Ovary (tissue), 9 donors: ENCODE measurements around the gene ELOVL5. TPM values are rescaled to one million over a fixed set of nuclear protein-coding genes. Genes with fewer than 3 reads are reported as not detected.
"Not testable (repeated sequence)": the region's sequence is repeated elsewhere in the genome, so short reads cannot be mapped to it uniquely, and the experiment has no call there.

Experiments used
- DNase-seq, 5 donors: peaks; one replicate each; pipeline ENCODE4 v3.0.0-alpha.2; 2019 to 2020
- H3K27ac ChIP-seq, 2 donors: fragments of 200-600 bp; one replicate each; pipeline versions ENCODE4 v1.5.1 to v1.8.0; 2019 to 2022
- H3K27me3 ChIP-seq: fragments of 200-600 bp; one replicate; pipeline ENCODE4 v1.8.0; 2022
- H3K36me3 ChIP-seq: fragments of 200-600 bp; sonication (generic); one replicate; pipeline ENCODE4 v1.5.1; 2019
- H3K4me1 ChIP-seq: one replicate; pipeline ENCODE4 v1.8.1; 2013; ENCODE audit warnings: mild to moderate bottlenecking, moderate library complexity; ENCODE audit not compliant: insufficient read depth
- H3K4me3 ChIP-seq: fragments of 200-600 bp; sonication (generic); one replicate; pipeline ENCODE4 v1.5.1; 2017
- H3K9me3 ChIP-seq, 2 donors: fragments of 200-600 bp in 1 of 2; sonication (generic) in 1 of 2; one replicate each; pipeline versions ENCODE4 v1.5.1 to v1.8.1; 2013 to 2019; ENCODE audit warnings: mild to moderate bottlenecking in 1 of 2, moderate library complexity in 1 of 2
- EP300 ChIP-seq: sonication (generic); formaldehyde crosslinking; IDR thresholded peaks from one replicate; pipeline ENCODE4 v1.6.1; 2017; ENCODE audit warnings: antibody characterized with exemption
- POLR2A ChIP-seq: fragments of 450-650 bp; IDR thresholded peaks from one replicate; pipeline ENCODE4 v1.6.1; 2017; ENCODE audit warnings: antibody characterized with exemption, mild to moderate bottlenecking, moderate library complexity
- WGBS, 3 donors: extraction: QIAGEN DNeasy Blood & Tissue Kit in 1 of 3; methylation state at CpG; one replicate each; pipeline versions ENCODE4 v1.1.5 to v1.1.7; 2013 to 2017; 5-methylcytosine and 5-hydroxymethylcytosine counted together
- intact Hi-C, 4 donors: fragments of 100-400 bp; cut with DNase I; formaldehyde crosslinking; loops; one replicate each; pipeline versions ENCODE4 v1.11.0 to v1.15.1; 2022 to 2023
- polyA plus RNA-seq, 2 donors: library from polyadenylated mRNA; stranded (reverse); fragments of 200-250 nt in 1 of 2; fragments of 350-450 nt in 1 of 2; fragmentation: Illumina TruSeq in 1 of 2; extraction: RNeasy Lipid Tissue Mini Kit (QIAGEN cat#74804) in 1 of 2; gene quantifications; one replicate each; pipeline ENCODE4 v1.2.3, GENCODE V29; 2013 to 2014
- total RNA-seq, 7 donors: library from RNA; depleted of rRNA in 2 of 7; stranded (reverse); fragments of >200 nt in 2 of 7; fragmentation: NEBNext Ultra II Directional in 3 of 7; extraction: Animal tissue kit (Norgen Biotek cat#: 25700) in 3 of 7; gene quantifications; one replicate each; pipeline versions ENCODE4 v1.1.0 to v1.2.4, GENCODE V29; 2016 to 2023
- TF ChIP-seq, protein P1 (sequence below), 3 donors: fragments of 450-650 bp in 2 of 3; fragments of 200-600 bp in 1 of 3; IDR thresholded peaks; one replicate each; pipeline versions ENCODE4 v1.5.1 to v1.8.0; 2016 to 2022; ENCODE audit warnings: antibody characterized with exemption in 3 of 3, mild to moderate bottlenecking in 1 of 3
- donor health status: DM: no; HTN: no; CAD: no; lungs with moderate emphysema.
- donor health status: DM: no; HTN: no; CAD: no.
- donor health status: Bipolar disorder and iron deficiency.
- donor health status: DM: yes; HTN: yes; CAD: no.
- donor health status: DM: no; HTN: no; CAD: no.
- donor health status: DM: yes; HTN: yes; CAD: no.

The ELOVL5 gene
- total and polyA plus RNA-seq, 9 donors = 14.7 to 191 (median 41.8) TPM

DNA sequence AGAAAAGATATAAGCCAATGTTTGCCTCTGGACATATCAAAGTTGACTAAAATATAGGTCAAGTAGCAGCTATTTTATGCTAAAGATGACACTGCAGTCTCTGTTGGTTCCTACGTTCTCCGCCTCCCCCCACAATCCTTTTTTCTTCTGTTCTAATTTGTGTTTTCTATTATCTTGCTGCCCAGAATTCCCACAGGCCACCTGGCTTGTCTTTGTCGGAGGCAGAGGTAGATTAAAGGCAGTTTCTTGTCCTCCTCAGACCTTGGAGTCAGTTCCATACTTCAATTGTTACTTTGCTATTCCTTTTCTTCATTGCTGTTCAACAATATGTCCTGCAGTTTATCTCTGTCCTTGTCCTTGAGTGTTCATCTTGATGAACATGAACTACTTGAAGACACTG is 3.6 kb upstream of the ELOVL5 start:
- intact Hi-C loops = no loop called here
- 61 to 67% (median 62%) methylated on average over 3 of the region's 3 CpGs for WGBS, 3 donors

DNA sequence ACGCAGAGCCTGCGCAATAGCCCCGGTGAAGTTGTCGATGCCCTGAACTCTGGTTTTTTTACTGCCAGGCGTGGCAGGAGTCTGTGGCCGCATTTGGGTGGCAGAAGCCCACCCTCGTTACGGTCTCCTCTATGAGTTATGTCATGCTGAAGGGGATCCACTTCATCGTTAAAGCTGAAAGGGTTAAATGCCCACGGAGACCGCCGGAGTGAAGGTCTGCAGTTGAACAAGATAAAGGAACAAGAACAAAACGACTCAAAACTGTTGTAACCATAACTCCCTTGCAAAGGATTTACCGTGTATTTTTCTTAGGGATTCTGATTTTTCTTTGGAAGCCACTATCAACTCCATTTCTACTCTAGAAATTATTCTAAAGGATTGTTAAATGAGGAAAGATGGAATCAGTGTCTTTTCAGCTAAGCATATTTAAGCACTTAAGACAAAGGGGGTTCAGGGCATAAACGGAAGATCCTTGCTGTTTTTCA is 501 bp upstream of the ELOVL5 start:
- Histone ChIP-seq H3K4me1 (no peaks in the 10 kb centered on the region), H3K27ac (peak overlapping the region; percentile 97), H3K27me3 (no peaks in the 10 kb centered on the region), H3K36me3 (no peaks in the 10 kb centered on the region), H3K9me3 (no peaks in the 10 kb centered on the region), H3K4me3 (peak overlapping the region; percentile 63)
- no peak for DNase-seq
- TF ChIP-seq, protein P1, sequence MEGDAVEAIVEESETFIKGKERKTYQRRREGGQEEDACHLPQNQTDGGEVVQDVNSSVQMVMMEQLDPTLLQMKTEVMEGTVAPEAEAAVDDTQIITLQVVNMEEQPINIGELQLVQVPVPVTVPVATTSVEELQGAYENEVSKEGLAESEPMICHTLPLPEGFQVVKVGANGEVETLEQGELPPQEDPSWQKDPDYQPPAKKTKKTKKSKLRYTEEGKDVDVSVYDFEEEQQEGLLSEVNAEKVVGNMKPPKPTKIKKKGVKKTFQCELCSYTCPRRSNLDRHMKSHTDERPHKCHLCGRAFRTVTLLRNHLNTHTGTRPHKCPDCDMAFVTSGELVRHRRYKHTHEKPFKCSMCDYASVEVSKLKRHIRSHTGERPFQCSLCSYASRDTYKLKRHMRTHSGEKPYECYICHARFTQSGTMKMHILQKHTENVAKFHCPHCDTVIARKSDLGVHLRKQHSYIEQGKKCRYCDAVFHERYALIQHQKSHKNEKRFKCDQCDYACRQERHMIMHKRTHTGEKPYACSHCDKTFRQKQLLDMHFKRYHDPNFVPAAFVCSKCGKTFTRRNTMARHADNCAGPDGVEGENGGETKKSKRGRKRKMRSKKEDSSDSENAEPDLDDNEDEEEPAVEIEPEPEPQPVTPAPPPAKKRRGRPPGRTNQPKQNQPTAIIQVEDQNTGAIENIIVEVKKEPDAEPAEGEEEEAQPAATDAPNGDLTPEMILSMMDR (IDR thresholded peaks at IDR 0.05) = no peak
- TF ChIP-seq POLR2A (no peak), EP300 (no peak)
- WGBS, 3 donors = 0 to 2% (median 2%) methylated on average over 15 of the region's 15 CpGs
- intact Hi-C loops = loop anchor here in 1 of 4 donors (2.0 kb wide), 1 partner anchor 66 kb away; no protein-coding TSS in a partner anchor

More for the DNA sequence above, 3.6 kb upstream of the ELOVL5 start:
- DNase-seq = no peak
- TF ChIP-seq POLR2A (no peak), EP300 (no peak)
- TF ChIP-seq, protein P1 (IDR thresholded peaks at IDR 0.05) = no peak
- no peaks in the 10 kb centered on the region for H3K27me3 ChIP-seq
- no peaks in the 10 kb centered on the region for H3K4me1 ChIP-seq
- H3K9me3 ChIP-seq = no peaks in the 10 kb centered on the region
- no peak overlapping the region for H3K27ac ChIP-seq
- H3K36me3 ChIP-seq = no peaks in the 10 kb centered on the region
- H3K4me3 ChIP-seq = no peak overlapping the region

DNA sequence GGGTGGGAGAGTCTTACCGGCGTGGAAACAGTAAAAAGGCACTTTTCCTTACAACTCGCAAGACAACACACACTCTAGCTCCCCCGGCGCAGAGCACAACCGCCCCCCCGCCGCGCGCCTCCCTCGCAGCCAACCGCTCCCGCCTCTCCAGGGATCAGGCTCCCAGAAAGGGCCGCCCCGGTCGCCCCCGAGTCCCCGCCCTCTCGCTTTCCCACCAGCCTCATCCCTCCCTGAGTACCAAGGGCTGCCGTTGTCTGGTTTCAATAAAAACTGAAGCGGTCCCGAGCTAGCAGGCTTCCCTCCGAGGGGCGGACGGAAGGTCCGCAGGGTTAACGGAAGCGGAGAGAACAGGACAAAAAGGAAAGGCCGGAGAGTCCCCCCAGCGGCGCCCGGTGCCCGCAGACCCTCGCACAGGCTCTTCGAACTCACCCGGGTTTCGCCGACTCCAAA is 804 bp downstream of the ELOVL5 start:
- Histone ChIP-seq H3K27ac (peak overlapping the region; percentile 97), H3K4me3 (peak overlapping the region; percentile 63), H3K4me1 (no peaks in the 10 kb centered on the region), H3K9me3 (no peaks in the 10 kb centered on the region), H3K27me3 (no peaks in the 10 kb centered on the region), H3K36me3 (no peaks in the 10 kb centered on the region)
- WGBS, 3 donors = 1% methylated on average over 32 to 38 of the region's 38 CpGs
- TF ChIP-seq, protein P1 (IDR thresholded peaks at IDR 0.05) = no peak
- TF ChIP-seq EP300 (no peak), POLR2A (no peak)
- peak; percentile 64 to 83 (median 79) for DNase-seq
- intact Hi-C loops = loop anchor here in 1 of 4 donors (2.0 kb wide), 1 partner anchor 65 kb away; no protein-coding TSS in a partner anchor

DNA sequence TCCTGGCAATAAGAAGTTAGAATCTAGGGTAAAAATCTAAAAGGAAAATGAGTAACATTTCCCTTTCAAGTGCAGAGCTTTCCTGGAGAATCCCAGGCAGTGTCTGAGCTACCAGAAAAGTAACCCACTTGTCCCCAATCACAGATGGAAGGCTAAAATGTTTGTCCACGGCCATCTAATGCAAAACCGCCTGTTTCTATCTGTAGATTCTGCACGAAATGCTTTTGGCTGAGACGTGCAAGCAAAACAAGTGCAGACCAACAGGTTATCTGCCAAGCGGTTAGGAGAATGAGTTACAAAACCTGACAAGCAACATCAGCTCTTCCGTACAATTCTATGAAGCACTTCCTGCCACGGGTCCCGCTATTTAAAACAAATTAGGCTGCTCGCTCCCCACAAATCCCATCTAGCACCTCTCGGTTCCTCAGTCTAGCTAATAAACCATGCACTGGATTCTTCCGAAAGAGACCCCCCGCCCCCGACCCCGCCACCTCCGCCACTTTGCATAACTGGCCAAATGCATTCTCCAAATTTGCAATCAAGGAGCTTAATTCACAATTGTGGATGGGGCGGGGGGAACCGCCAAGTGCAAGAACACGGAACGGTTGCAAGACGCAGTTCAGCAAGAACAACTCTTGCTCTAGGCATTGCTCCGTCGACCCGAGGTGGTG is 1.4 kb downstream of the ELOVL5 start:
- no peaks in the 10 kb centered on the region for H3K27me3 ChIP-seq
- TF ChIP-seq, protein P1 (IDR thresholded peaks at IDR 0.05) = no peak
- TF ChIP-seq POLR2A = no peak
- no peak for TF ChIP-seq EP300
- no peaks in the 10 kb centered on the region for H3K9me3 ChIP-seq
- peak overlapping the region; percentile 97 for H3K27ac ChIP-seq
- no peaks in the 10 kb centered on the region for H3K36me3 ChIP-seq
- intact Hi-C loops = no loop called here
- H3K4me1 ChIP-seq = no peaks in the 10 kb centered on the region
- 1% methylated on average over 22 to 23 of the region's 23 CpGs for WGBS, 3 donors
- peak overlapping the region; percentile 63 for H3K4me3 ChIP-seq
- no peak for DNase-seq

DNA sequence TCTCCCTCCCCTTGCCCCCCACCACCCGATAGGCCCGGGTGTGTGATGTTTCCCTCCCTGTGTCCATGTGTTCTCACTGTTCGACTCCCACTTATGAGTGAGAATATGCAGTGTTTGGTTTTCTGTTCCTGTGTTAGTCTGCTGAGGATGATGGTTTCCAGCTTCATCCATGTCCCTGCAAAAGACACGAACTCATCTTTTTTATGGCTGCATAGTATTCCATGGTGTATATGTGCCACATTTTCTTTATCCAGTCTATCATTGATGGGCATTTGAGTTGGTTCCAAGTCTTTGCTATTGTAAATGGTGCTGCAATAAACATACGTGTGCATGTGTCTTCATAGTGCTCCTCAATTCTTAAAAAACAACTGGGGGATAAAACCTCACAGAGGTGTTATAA is 2.7 kb downstream of the ELOVL5 start:
- 86 to 92% (median 91%) methylated on average over 5 of the region's 5 CpGs for WGBS, 3 donors
- H3K36me3 ChIP-seq, H3K4me1 ChIP-seq, H3K4me3 ChIP-seq, H3K9me3 ChIP-seq, intact Hi-C loops, H3K27me3 ChIP-seq, DNase-seq, H3K27ac ChIP-seq: not testable (repeated sequence)
